DMS114 treated with DMSO at 0.1 percent for 48 hours (cell line): ENCODE data around the gene PPFIA1.
"Not testable (repeated sequence)": the region's sequence is repeated elsewhere in the genome, so short reads cannot be mapped to it uniquely, and the experiment has no call there.

ENCODE experiments used
- DNase-seq: peaks from one replicate; lab custom pipeline; 2025; ENCODE audit not compliant: unreplicated experiment; lab: John Stamatoyannopoulos, UW

The PPFIA1 gene

GRCh38 chr11:70323806-70324205 lies 53.3 kb downstream of the PPFIA1 start:
- DNase-seq: no peak

- no peak for DNase-seq
Observed at GRCh38 chr11:70324376-70325115, 54.1 kb downstream of the PPFIA1 start.

- DNase-seq: no peak
Observed at GRCh38 chr11:70325824-70326223, 55.3 kb downstream of the PPFIA1 start.

GRCh38 chr11:70326365-70326811 lies 55.9 kb downstream of the PPFIA1 start:
- no peak for DNase-seq

GRCh38 chr11:70326833-70327232 lies 56.3 kb downstream of the PPFIA1 start:
- no peak for DNase-seq

- no peak for DNase-seq
Observed at GRCh38 chr11:70327717-70328116, 57.2 kb downstream of the PPFIA1 start.

- DNase-seq: no peak
Observed at GRCh38 chr11:70328556-70328955, 58.1 kb downstream of the PPFIA1 start.

GRCh38 chr11:70331320-70331843 lies 60.9 kb downstream of the PPFIA1 start:
- not testable (repeated sequence) for DNase-seq

- no peak for DNase-seq
Observed at GRCh38 chr11:70331901-70332300, 61.4 kb downstream of the PPFIA1 start.

- DNase-seq: no peak
Observed at GRCh38 chr11:70332567-70332966, 62.1 kb downstream of the PPFIA1 start.

GRCh38 chr11:70333261-70333660 lies 62.8 kb downstream of the PPFIA1 start:
- DNase-seq: no peak

- no peak for DNase-seq
Observed at GRCh38 chr11:70334351-70334995, 64.0 kb downstream of the PPFIA1 start.

- no peak for DNase-seq
Observed at GRCh38 chr11:70335511-70335910, 65.0 kb downstream of the PPFIA1 start.

- no peak for DNase-seq
Observed at GRCh38 chr11:70338594-70338993, 68.1 kb downstream of the PPFIA1 start.

- no peak for DNase-seq
Observed at GRCh38 chr11:70339066-70339465, 68.6 kb downstream of the PPFIA1 start.

- no peak for DNase-seq
Observed at GRCh38 chr11:70341881-70342429, 71.5 kb downstream of the PPFIA1 start.

- no peak for DNase-seq
Observed at GRCh38 chr11:70343636-70344035, 73.1 kb downstream of the PPFIA1 start.

- no peak for DNase-seq
Observed at GRCh38 chr11:70348191-70348590, 77.7 kb downstream of the PPFIA1 start.

GRCh38 chr11:70348608-70349007 lies 78.1 kb downstream of the PPFIA1 start:
- DNase-seq: no peak

GRCh38 chr11:70351646-70352045 lies 81.2 kb downstream of the PPFIA1 start:
- no peak for DNase-seq

GRCh38 chr11:70352100-70352499 lies 81.6 kb downstream of the PPFIA1 start:
- DNase-seq: no peak

GRCh38 chr11:70352601-70353000 lies 82.1 kb downstream of the PPFIA1 start:
- DNase-seq: no peak
